Astrocyte of the spinal cord (primary cell): ENCODE data around the gene CCNE1.

Experiments used
- DNase-seq: peaks from one replicate; pipeline ENCODE4 v3.0.0; 2011; ENCODE audit warnings: low read depth, low spot score
- H3K4me3 ChIP-seq: 2 replicates; pipeline ENCODE4 v1.5.1; 2011; ENCODE audit warnings: low read depth, mild to moderate bottlenecking, low read length, moderate library complexity
- in situ Hi-C: cut with HindIII; loops from 2 replicates; pipeline ENCODE4 v1.10.0; 2017; ENCODE audit warnings: low sequenced_read_pairs
- TF ChIP-seq, protein P1 (sequence below): IDR thresholded peaks from 2 replicates; pipeline ENCODE4 v1.5.1; 2012; ENCODE audit warnings: low read depth, mild to moderate bottlenecking, low read length, inconsistent platforms

The CCNE1 gene

DNA sequence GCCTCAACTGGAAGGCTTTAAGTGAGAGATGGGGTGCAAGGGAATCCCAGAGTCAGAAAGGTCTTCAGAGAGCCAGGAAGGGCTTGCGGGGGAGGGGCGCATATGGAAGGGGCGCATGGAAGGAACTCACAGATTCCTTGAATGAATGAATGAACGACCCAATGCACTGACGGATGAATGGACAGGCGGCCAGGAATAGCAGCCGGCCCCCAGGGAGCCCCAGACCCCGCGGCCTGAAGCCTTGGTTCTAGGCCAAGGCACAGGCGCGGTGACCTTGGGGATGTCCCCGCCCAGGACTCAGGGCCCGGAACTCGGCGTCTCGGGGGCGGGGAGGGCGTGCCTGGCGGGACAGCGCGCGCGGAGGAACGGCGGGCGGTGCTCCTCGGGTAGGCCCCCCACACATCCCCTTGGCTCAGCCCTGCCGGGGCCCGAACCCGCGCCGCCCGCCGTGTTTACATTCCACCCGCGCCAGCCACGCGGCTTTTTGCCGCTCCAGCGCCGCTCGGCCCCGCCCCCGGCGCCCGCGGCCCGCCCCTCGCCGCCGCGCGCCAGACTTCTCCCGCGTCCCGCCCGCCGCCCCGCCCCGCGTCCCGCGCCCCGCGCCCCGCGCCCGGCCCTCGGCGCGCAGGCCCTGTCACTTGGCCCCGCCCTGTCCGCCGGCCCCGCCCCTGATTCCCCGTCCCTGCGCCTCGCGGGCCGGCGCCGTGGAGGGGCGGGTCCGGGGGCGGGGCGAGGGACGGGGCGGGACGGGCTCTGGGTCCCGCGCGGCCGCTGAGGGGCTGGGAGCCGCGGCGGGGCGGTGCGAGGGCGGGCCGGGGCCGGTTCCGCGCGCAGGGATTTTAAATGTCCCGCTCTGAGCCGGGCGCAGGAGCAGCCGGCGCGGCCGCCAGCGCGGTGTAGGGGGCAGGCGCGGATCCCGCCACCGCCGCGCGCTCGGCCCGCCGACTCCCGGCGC is at the start of gene CCNE1:
Gene CCNE1, plus strand, starts transcription at position 867 of the 955 bp plus-strand sequence. CDS start 565 bp downstream, outside the sequence.
- peak within 1 kb of the TSS; percentile 36 for H3K4me3 ChIP-seq
- in situ Hi-C loops, result no loop called here
- DNase-seq, result peak; percentile 80
- TF ChIP-seq, protein P1, sequence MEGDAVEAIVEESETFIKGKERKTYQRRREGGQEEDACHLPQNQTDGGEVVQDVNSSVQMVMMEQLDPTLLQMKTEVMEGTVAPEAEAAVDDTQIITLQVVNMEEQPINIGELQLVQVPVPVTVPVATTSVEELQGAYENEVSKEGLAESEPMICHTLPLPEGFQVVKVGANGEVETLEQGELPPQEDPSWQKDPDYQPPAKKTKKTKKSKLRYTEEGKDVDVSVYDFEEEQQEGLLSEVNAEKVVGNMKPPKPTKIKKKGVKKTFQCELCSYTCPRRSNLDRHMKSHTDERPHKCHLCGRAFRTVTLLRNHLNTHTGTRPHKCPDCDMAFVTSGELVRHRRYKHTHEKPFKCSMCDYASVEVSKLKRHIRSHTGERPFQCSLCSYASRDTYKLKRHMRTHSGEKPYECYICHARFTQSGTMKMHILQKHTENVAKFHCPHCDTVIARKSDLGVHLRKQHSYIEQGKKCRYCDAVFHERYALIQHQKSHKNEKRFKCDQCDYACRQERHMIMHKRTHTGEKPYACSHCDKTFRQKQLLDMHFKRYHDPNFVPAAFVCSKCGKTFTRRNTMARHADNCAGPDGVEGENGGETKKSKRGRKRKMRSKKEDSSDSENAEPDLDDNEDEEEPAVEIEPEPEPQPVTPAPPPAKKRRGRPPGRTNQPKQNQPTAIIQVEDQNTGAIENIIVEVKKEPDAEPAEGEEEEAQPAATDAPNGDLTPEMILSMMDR, result no peak

DNA sequence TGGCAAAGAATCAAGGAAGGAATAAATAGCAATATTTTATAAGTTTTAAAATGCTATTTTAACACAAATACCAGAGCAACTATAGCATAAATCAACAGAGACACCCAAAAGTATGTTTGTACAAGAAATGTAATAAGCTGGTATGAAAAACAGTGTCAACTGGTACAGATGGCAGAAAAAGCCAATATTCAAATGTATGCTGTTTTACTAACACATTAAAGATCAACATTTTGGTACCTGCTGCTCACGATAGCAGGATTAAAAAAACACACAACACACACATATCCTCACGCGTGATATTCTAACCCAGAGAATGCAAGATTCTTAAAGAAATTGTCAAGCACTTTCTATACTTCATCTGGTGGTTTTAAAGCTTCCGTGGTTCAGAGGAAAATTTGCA is 48.6 kb upstream of the CCNE1 start:
- TF ChIP-seq, protein P1, result no peak
- in situ Hi-C loops, result no loop called here
- no peak for DNase-seq
- H3K4me3 ChIP-seq, result no peak overlapping the region

DNA sequence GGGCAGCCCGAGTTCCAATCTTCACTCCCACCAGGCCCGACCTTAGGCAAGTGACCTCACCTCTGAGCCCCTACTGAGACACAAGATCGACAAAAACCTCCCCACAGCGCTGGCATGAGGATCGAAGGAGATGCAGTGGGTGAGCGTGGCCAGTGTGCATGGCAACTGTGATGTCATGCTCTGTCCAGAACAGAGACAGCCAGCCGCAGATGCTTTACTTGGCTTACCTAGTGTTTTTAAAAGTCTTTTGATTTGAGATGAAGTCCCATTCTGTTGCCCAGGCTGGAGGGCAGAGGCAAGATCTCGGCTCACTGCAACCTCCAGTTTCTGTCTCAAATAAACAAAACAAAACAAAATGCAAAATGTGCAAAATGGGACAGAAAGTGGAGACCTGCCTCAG is 47.4 kb upstream of the CCNE1 start:
- DNase-seq, result no peak
- TF ChIP-seq, protein P1, result no peak
- no peak overlapping the region for H3K4me3 ChIP-seq
- in situ Hi-C loops, result no loop called here

DNA sequence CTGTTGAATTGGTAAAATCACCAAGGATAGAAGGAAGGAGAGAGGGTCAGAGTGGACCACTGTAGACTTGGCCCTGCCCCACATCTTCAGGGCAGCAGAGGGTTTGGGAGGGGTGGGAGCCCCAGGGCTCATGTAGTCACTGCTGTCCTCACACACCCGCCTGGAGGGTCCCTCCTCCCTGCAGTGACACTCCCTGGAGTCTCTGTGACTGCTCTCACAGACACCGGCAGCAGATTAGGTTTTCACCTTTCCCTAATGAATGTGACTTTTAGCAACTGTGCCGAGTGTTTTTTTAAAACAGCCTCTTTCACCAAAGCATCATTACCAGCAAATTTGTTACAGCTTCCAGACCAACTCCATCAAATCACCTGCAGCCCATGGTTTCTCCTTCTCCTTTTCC is 45.7 kb upstream of the CCNE1 start:
- TF ChIP-seq, protein P1, result no peak
- in situ Hi-C loops, result no loop called here

DNA sequence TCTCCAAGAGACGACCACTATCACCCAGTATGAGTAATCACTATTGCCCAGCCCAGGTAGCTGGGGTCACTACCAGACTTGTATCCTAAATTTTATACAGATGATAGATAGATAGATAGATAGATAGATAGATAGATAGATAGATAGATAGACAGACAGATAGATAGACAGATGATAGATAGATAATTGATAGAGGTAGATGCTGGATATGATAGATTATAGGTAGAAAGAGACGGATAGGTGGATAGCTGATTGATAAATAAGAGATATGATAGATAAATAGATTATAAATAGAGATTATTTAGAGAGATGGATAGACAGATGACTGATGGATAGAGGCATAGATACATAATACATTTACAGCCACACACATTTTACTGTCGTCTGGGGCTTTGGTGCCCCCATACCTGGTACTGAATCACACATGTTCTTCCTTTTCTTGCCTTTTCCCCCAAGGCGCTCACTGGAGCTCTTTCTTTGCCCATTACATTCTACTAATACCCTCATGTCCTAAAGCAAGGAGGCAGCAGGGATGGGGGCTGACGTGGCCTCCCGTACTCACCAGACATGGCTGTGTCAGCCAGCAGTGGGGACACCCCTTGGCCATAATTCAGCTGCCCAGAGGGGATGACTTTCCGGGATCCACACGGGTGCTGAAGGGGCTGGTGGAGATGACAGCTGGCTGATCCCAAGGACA is 44.6 kb upstream of the CCNE1 start:
- H3K4me3 ChIP-seq, result no peak overlapping the region
- DNase-seq, result no peak
- in situ Hi-C loops, result no loop called here
- TF ChIP-seq, protein P1, result no peak

More for the DNA sequence above, 45.7 kb upstream of the CCNE1 start:
- H3K4me3 ChIP-seq, result no peak overlapping the region
- DNase-seq, result no peak

DNA sequence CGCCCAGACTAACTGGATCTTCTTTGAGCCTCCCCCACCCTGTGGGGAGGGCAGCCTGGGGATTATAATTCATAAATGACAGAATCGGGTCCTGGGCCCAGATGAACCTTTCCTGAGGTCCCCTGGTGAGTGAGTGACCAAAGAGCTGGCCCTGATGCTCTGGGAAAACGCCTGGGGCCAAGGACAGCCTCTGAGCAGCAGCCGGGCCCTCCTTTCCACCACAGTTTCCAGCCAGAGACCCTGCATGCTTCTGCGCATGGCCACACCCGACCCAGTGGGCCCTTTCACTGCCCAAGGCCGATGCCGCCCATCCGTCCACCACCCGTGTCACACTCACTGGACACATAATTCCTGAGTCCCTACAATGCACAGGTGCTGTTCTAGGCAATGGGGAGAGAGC is 43.6 kb upstream of the CCNE1 start:
- DNase-seq, result no peak
- H3K4me3 ChIP-seq, result no peak overlapping the region
- TF ChIP-seq, protein P1, result no peak
- in situ Hi-C loops, result no loop called here
